C1 segment of cervical spinal cord (tissue), 14 donors: ENCODE data around the gene TMEM87A.

Source experiments
- DNase-seq, 14 donors: peaks; one replicate each; lab custom pipeline; 2025; lab: John Stamatoyannopoulos, UW

Gene TMEM87A

DNA sequence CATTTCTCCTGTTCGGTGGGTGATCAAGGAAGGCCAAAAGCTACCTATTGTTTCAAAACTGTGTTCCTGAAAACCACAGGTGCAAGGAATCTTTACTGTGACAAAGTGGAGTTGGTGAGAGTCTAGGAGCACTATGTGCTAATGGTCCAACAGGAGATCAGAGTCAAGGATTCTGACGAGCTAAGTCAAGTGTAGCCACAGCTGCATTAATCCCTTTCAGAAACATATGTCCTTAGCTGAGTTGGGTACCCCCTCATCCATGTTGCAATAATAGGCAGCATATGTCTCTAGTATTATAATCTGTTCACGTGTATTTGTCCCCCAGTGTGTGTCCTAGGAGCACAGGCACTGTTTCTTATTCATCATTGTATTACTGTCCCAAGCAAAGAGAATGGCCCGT, 66.8 kb downstream of the TMEM87A start:
- no peak for DNase-seq

DNA sequence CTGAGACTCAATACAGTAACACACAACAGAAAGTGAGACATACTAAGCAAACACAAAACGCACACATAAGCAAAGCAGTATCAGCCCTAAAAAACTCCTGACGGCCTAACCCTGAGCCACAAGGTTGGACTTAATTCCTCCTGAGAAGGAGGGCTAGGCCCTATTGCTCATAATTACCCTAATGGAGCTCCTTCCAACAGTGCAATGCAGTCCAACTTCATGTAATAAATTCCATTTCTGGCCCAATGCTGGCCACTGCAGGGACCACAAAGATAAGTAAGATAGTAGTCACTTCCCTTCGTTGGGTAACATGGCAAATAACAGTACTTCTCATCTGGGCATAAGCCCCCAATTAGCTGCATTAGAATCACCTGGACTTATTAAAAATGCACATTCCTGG, 69.3 kb downstream of the TMEM87A start:
- DNase-seq = no peak

DNA sequence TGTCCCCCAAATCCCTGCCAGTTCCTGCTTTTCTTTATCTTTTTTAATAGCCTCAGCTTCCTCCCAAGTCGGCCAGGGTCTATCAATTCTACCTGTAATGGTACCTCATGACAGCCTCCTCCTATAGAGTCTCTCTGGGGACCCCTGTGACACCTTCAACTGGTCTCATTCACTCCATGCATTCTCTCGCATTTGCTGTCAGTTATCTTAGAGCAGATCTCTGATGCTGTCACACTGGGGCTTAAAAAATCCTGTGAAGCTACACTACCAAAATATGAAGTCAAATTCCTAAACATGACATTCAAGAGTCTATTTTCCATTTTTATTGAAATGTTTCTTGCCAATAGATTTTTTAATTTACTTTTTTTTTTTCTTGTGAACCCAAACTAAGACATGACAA, 70.6 kb downstream of the TMEM87A start:
- DNase-seq = no peak

DNA sequence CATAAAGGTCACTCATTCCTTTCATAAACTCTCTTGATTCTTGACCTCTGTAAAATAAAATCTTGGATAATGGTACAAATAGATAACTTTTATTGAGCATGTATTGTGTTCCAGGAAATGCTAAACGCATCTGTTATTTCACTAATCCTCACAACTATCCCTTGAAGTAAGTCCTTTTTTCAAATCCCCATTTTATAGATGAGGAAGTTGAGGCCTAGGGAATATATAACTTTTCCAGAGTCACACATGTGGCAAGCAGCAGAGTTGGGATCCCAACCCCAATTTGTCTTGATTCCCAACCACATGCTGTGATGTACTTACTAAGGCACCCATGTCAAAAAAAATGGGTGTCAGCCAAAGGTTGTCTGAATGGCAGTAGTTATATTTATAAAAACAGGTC, 71.4 kb downstream of the TMEM87A start:
- no peak for DNase-seq

DNA sequence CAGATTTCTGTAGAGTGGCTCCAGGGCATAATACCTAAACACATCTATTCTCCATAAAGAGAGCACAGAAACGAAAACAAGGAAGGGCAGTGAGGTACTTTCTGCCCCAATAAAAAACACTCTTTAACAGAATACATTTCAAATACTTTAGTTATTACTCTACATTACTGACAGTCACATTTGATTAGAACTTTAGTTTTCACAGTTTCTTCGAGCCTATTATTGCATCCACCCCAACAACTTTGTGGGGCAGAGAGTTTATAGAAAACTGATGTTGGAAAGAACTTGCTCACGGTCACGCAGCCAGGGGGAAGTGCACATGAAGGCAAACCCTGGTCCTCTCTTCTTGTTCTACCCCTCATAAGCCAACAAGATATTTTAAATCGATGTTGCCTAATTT, 74.1 kb downstream of the TMEM87A start:
- DNase-seq = no peak

DNA sequence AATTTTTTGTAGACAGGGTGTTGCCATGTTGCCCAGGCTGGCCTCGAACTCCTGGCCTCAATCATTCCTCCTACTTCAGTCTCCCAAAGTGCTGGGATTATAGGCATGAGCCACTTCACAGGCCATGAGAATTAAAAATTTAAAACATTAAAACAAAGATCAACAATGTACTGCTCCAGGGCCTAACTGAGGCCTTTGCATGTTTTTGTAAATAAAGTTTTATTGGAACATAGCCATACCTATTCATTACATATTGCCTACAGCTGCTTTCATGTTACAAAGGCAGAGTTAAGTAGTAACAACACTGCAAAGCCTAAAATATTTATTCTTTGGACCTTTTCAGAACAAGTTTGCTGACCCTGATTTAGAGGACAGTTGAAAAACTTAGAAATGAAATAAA, 74.7 kb downstream of the TMEM87A start:
- DNase-seq = no peak

DNA sequence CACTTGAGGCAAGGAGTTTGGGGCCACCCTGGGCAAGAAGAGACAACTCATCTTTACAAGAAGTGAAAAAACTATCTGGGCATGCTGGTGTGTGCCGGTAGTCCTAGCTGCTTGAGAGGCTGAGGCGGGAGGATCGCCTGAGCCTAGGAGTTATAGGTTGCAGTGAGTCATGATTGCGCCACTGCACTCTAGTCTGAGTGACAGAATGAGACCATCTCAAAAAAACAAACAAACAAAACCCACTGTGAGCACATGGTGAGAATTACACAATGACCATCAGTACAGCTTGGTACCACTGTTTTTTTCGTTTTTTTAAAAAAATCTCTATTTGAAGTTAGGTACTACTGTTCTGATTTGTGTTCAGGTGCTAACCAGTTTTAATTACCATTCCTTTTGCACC, 78.7 kb downstream of the TMEM87A start:
- no peak for DNase-seq

DNA sequence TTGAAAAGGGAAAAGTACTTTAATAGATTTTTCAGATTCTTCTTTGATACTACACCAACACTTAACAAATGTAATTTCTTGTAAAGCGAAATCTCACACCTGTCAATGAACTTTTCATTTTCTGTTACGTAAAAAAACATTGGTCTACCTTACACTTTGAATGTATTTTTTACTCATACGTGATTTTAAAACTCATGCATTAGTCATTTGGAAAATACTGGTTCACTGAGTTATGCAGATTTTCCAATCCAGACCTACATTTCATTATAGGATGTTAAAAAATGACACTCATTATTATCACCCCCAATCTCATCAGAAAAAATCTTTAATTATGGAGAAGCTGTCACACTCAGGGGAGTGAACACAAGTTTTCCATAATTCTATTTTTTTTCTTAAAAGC, 79.8 kb downstream of the TMEM87A start:
- no peak for DNase-seq

DNA sequence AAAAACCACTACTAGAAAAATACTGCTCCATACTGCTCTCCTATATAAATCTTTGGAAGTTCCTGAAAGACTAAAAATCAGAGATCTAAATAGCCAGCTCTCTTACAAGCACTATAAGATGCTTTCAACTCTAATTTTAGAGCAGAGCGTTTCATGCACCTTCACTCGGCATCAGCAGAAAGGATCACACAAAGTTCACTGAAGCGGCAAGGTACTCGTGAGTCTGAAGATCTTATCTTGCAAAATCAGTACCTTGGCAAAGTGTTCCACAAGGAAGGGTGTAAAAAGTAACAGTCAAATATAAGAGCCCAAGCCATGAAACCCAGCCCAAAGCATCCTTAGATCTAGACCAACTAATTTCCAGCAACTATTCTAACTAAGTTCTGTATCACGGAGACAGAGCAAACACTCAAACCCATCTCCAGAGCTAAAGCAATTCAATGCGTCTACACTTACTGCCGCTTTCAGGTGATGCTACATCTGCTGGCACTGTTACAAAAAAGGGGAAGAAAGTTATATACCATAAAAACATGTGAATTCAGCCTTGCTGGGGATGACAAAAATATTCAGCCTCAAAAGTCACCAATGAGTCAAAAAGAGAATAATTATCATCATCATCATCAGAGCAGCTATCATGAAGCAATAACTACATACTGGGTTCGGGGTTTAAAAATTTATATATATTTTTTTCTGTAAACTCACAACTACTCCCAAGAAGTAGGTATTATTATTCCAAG, 81.5 kb downstream of the TMEM87A start:
- DNase-seq = no peak

DNA sequence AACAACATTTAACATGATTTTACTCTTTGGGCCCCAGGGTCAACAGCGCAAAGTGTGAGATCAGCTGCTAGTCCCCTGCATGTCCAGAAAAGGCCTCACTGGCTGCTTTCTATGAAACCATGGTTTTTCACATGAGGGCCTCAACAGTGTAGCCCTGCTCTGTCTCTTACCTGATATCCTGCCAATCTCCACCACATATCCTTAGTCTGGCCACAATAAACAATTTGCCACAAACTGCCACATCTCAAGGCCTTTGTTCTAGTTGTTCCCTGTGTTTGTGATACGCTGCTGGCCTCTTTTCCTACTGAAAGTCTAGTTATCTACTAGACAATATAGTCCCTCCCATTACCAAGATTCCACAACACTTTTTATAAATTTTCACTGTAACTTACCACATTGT, 82.9 kb downstream of the TMEM87A start:
- DNase-seq = no peak

DNA sequence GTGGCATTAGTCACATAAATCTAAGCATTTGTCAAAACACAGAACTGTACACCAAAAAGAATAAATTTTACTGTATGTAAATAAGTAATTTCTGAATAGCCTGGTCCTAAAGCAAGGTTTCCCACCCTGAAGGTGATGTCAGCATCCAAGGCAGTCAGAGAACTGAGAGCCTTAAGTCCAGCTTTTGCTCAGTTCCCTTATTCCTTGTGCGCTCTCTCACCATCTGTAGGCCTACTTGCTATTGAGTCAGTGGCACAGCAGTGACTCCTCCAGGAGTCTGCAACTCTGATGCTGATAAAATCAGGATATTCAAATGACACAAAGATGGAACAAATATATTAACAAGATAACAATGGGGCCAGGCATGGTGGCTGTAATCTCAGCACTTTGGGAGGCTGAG, 87.4 kb downstream of the TMEM87A start:
- no peak for DNase-seq

DNA sequence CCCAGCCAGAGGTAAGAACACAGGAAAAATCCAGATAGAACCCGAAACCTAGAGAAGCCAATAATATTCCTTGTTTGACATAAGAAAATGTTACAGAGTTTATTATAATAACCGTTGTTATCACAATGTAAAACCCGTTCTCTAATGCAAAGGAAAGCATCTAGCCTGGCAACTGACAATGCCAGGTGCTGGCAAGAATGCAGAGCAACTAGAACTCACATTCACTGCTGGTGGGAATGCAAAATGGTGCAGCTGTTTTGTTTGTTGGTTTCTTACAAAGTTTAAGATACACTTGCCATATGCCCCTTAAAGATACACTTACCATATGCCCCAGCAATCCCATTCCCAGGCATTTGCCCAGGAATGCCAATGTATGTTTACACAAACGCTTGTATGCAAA, 88.5 kb downstream of the TMEM87A start:
- no peak for DNase-seq

DNA sequence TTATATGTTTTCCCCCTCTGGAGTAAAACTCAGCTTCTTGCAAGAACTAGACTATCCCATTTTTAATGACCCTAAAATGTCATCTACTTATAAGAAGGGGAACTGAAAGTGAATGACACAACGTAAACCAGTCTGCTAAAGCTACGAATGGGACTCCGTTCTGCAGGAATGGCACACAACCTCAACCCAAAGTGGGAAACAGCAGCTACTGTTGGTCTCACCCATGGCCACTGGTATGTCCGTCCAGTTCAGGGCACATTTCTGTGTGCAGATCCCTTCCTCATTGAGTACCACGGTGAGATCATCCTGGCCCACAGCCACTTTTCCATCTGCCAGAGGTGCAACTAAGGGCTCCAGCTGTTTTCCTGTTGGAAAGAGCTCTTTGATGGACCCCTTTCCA, 88.9 kb downstream of the TMEM87A start:
- peak in 2 of 14 donors; percentile 6 to 11 for DNase-seq

DNA sequence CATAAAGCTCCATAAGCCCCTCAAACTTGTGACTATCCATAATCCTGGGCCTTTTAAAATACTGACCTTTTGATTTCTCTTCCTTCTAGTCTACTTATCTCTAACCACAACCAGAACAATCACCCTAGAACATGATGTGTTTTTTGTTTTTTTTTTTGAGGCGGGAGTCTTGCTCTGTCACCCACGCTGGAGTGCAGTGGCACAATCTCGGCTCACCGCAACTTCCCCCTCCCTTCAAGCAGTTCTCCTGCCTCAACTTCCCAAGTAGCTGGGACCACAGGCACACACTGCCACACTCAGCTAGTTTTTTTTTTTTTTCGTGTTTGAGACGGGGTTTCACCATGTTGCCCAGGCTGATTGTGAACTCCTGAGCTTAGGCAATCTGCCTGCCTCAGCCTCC, 90.3 kb downstream of the TMEM87A start:
- DNase-seq = peak in 1 of 14 donors; percentile 16

DNA sequence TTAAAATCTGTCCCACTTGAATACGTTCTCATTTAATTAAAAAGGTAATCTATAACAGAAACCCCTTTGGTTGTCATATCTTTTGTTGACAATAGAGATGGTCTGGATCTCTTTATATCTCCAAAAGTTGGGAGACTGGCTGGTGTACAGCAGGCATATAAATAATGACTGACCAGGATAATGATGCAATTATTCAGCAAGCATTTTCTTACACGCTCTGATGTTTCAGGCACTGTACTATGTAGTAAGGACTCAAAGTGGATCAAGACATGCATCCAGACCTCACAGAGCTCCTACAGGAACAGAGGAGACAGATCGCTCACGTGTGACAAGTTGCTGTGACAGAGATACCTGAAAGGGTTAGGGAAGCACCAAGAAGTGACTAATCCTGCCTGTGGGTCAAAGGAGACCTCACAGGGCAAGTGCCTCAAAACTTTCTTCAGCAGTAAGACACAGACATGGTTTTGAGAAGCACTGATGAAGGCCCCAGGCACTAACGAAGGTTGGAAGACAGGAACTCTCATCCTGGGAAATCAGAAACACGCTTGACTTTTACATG, 90.8 kb downstream of the TMEM87A start:
- no peak for DNase-seq

DNA sequence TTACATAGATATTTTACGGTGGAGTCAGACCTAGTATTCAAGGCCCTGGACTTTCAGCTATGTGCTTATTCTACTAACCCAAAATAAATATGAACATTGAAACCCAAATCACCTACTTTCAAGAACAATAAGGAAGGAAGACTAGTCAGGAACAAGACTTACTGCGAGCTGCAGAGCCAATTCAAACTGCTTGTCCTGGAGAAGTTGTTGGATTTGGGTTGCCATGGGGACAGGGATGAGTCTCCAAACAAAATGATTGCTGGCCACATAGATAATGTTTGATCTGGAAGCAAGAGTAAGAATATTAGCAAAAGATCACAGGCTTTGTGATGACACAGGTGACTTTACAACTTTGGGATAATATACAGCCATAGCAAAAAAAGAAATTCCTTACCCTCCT, 95.2 kb downstream of the TMEM87A start:
- no peak for DNase-seq

DNA sequence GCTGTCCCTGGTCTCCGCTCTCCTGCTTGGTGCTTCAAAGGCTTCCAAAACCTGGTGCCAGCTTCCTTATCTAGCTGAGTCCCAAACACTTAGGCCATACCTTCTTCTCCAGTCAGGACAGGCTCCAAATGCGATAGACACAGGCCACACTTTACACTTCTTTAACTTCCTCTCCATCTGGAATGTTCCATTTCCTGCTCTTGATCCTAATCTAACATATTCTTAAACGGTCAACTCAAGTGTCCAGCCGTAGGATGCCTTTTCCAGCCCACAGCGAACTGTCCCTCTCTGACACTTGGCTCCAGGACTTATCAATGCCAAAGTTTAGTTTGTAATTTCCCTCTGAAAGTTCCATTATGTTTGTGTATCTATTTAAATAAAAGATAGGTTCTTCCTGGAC, 97.6 kb downstream of the TMEM87A start:
- no peak for DNase-seq

DNA sequence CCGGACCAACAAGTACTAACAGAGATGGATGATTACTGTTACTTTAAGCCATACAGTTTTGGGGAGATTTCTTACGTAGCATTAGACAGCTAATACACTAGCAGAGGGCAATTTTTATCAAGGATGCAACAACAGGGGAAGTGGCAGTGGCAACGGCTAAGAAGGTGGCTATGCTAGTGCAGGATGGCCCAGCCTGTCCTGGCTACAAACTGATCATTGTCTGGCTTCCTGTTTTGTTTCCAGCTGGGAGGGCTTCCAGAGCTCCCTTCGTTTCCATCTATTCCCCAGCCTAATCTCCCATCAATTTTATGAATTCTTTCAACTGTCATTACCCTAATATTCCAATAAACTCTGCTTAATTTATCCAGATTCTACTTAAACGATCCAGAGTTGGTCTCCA, 100.8 kb downstream of the TMEM87A start:
- no peak for DNase-seq

DNA sequence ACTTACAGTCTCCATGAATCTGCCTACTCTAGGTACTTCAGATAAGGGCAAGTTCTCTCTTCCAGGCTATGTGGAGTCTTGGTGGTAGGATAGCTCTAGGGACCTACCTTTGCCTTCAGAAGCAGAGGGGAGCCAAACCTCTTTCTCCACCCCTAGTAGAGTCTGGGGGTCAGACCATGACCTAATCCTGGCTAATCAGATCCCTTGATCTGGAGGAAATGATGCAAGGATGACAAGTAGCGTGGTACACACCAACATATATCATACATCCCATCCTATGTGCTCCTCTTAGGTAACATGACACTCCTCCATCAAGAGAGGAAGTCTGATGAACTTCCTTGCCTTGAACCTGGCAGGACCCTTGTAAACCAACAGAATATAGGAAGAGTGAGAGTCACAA, 101.4 kb downstream of the TMEM87A start:
- no peak for DNase-seq

DNA sequence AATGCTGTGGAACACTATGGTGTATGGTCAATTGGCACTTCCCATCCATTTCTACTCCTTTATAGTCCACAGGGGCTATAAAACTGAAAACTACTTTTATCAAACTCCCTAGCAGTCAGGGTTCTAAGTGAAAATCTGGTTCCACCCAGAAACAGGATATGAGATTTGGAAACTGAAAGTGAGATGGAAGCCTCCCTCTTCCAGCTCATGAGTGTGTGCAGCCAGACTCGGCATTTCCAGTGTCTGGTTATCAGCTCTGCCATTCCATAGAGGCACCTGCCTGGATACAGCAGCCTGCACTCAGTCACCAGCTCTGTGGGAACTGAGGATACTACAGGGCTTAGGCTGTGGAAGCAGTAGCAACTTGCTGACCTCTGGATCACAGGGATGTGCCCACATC, 102.1 kb downstream of the TMEM87A start:
- DNase-seq = no peak

DNA sequence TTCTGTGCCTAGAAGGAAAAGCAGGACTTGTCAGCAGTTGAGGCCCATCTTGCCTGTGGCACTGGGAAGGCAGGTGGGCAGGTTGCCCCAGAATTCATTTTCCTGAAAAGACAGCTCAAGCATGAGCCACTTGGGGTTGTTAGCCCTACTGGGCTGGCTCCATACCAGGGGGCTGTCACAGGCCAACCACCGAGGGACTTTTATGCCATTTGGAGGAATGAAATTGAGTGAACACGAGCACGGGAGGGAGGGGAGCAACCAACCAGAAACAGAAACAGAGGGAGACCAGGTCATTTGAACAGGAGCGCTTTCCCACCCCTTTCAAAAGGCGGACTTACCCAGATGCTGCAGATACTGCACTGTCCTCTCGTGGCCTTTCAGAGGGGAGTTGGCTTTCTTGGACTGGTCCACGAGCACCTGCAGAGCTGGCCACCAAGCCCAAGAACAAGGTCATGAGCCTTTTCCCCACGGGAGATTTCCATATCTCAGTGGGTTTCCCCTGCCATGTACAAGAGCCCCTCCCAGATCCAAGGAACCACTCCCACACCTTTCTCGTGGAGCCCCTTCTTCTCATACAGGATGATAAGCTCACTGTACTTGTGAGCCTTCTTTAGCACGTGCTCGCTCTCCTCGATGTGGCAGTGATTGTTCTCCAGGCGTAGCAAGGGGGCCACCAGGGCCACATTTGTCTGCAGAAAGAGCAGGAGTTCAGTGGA, 106.8 kb downstream of the TMEM87A start:
- DNase-seq = no peak

DNA sequence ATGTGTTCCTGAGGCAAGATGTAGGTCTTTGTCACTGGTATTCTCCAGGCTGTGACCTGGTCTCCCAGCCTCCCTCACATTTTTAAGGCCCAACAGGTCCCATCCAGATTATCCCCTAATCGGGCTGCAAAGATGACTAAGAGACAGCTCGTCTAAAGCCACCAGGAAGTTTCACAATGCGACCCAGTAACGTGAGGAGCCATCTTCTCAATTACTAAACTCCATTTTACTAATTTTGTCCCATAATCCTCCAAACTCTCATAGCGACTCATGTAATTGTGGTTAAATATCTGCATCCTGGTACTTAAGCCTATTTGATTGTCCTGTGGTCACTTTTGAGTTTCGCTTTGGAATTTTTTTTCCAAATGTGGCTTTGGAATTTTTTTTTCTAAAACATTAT, 108.1 kb downstream of the TMEM87A start:
- DNase-seq = no peak

DNA sequence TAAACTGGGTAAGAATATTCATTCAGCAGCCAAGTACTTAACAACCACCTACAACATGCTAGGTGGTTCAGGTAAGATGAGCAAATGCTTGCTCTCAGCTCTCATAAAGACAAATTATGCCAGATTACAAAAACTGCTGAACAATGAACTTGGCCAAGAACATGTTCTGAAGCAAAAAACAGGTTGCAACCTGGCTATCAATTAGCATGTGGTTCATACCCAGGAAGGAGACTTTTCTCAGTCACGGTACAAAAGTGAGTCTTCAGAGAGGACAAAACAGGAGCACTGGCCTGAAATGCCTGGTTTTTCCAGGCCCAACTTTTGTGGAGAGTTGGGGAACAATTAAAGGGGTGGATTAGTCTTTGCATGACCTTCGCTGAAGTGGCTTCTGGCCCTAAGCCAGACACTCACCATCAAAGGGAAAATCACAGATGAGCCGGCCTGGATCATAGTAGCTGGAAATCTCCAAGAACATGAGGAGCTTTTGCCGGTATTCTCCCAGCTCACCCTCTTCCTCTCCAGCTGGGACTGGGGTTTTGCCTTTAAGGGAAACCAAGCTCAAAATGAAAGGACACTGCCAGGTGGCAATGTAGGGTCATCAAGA, 109.2 kb downstream of the TMEM87A start:
- DNase-seq = no peak
